Suprapubic skin (tissue), 3 donors: ENCODE data around the gene KCNJ1.

Source experiments
- CTCF ChIP-seq, 2 donors: fragments of 200-600 bp in 1 of 2; fragments of 450-650 bp in 1 of 2; sonication (generic) in 1 of 2; IDR thresholded peaks; one replicate each; pipeline ENCODE4 v1.5.1; 2016 to 2019; ENCODE audit warnings: antibody characterized with exemption in 2 of 2, mild to moderate bottlenecking in 1 of 2, moderate library complexity in 1 of 2
- POLR2A ChIP-seq, 2 donors: fragments of 450-650 bp; IDR thresholded peaks; one replicate each; pipeline ENCODE4 v1.6.1; 2017; ENCODE audit warnings: antibody characterized with exemption in 2 of 2, mild to moderate bottlenecking in 2 of 2, moderate library complexity in 2 of 2

- TF ChIP-seq CTCF (IDR thresholded peaks at IDR 0.05), result no peak
- TF ChIP-seq POLR2A (IDR thresholded peaks at IDR 0.05), result no peak
These were observed 4.7 kb downstream of the KCNJ1 start for GRCh38 chr11:128862406-128862805.
